VCaP (cell line): ENCODE data around the gene TMEM132C.

Source experiments
- H3K27ac ChIP-seq: fragments of 450-650 bp; 2 replicates; pipeline ENCODE4 v1.5.1; 2017
- TF ChIP-seq, protein P1 (sequence below): fragments of 450-650 bp; conservative IDR thresholded peaks from 2 replicates; pipeline ENCODE4 v1.5.1; 2017; ENCODE audit warnings: mild to moderate bottlenecking, moderate library complexity

TMEM132C gene

DNA sequence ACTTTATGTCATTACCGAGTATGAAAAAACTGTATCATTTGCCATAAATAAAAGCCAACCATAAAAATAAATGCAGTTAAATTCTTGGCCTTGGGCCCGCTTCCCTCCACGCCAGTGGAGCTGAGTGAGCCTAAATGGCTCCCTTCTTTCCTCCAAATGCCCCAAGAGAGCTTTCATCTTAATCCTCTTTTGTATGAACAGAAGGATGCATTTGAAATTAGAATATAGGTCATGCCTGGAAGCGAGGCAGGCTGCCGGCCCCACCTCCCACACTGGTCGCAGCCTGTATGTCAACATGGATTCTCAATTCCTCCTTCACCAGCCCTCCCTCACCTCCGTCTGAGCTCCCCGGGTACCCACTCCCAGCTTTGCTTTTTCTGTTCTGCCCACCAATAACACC is 311.1 kb downstream of the TMEM132C start:
- no peak overlapping the region for H3K27ac ChIP-seq
- TF ChIP-seq, protein P1, sequence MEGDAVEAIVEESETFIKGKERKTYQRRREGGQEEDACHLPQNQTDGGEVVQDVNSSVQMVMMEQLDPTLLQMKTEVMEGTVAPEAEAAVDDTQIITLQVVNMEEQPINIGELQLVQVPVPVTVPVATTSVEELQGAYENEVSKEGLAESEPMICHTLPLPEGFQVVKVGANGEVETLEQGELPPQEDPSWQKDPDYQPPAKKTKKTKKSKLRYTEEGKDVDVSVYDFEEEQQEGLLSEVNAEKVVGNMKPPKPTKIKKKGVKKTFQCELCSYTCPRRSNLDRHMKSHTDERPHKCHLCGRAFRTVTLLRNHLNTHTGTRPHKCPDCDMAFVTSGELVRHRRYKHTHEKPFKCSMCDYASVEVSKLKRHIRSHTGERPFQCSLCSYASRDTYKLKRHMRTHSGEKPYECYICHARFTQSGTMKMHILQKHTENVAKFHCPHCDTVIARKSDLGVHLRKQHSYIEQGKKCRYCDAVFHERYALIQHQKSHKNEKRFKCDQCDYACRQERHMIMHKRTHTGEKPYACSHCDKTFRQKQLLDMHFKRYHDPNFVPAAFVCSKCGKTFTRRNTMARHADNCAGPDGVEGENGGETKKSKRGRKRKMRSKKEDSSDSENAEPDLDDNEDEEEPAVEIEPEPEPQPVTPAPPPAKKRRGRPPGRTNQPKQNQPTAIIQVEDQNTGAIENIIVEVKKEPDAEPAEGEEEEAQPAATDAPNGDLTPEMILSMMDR = no peak

DNA sequence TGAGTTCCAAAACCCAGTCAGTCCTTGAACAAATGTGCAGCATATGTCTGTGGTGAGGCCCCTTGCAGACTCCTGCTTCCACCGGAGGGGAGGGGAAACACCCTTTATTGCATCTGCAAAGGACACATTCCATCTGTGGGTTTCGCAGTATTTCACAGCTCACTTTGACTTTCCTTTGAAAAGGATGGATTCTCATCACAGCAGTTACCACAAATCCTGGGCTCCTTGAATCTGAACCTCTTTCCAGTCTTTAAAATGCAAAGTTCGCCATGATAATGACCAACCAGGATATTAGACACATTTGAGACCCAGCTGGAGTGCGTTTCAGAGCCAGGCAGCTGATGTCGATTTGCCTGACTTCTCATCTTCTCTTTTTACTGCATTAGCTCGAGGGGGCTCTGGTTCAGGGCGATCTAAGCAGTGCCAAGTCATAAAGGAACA is 314.4 kb downstream of the TMEM132C start:
- TF ChIP-seq, protein P1 = no peak
- no peak overlapping the region for H3K27ac ChIP-seq

- no peak overlapping the region for H3K27ac ChIP-seq
- TF ChIP-seq, protein P1 = no peak; the same call in 1 of the 2 replicates
Observed at GRCh38 chr12:128583453-128583852, 316.5 kb downstream of the TMEM132C start.

DNA sequence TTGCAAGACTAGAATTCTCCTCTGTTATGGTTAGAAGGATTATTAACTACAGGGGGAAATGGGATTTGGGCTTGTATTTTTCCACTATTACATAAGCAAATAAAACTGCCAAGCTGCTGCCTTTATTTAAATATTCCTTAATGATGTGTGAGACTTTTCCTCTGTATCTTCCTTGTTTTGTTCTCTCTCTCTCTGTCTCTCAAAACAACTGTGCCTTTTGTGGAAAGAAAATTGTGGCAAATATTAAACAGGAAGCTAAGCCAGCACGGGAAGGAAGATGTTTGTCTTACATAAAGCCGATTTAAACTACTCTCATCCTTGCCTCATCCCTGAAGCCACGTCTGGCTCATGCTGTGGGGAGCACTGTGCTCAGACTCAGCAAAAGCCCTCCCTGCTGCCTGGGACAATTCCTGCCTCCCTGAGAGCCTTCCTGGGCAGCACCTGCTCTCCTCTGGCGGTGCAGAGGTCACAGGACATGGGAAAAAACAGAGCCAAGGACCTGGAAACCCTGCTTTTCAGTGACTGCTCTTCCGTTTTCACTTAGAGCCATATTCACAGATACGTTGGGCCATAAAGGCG is 319.6 kb downstream of the TMEM132C start:
- no peak overlapping the region for H3K27ac ChIP-seq
- TF ChIP-seq, protein P1 = no peak

DNA sequence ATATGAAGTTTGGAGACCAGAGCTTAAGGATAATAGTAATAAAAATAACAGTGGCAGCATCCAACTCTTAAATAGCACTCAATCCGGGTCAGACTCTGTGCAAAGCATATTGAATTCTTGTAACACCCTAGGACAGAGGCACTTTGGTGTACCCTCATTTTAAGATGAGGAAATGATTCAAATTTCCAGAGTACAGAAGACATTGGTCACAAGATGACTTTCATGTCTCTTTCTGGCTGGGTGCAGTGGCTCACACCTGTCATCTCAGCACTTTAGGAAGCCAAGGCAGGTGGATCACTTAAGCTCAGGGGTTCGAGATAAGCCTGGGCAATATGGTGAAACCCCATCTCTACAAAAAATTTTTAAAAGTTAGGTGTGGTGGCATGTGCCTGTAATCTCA is 320.9 kb downstream of the TMEM132C start:
- no peak overlapping the region for H3K27ac ChIP-seq
- TF ChIP-seq, protein P1 = no peak

GRCh38 chr12:128592220-128592744 is 325.3 kb downstream of the TMEM132C start:
- TF ChIP-seq, protein P1 = no peak
- no peak overlapping the region for H3K27ac ChIP-seq

DNA sequence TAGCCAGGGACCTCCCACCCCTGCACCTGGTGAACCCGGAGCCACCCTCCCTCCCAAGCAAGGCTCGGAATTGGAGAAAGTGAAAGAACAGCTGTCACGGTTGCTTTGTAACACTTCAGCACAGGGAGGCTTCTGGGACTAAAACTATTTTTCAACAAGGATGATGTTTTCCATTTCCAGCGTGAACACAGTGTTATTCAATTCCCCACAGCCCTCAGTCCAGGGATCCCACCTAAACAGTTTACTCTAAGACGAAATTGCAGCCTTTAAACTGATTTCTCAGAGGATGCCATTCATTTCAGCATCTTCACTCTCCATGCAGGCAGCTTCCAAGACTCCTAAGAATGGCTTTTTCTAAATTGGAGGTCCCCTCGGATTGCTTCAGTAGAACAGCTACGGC is 327.6 kb downstream of the TMEM132C start:
- TF ChIP-seq, protein P1 = no peak
- no peak overlapping the region for H3K27ac ChIP-seq
